ENCODE data around the gene IL20RA.
"Not testable (repeated sequence)": the region's sequence is repeated elsewhere in the genome, so short reads cannot be mapped to it uniquely, and the experiment has no call there.

IL20RA gene

DNA sequence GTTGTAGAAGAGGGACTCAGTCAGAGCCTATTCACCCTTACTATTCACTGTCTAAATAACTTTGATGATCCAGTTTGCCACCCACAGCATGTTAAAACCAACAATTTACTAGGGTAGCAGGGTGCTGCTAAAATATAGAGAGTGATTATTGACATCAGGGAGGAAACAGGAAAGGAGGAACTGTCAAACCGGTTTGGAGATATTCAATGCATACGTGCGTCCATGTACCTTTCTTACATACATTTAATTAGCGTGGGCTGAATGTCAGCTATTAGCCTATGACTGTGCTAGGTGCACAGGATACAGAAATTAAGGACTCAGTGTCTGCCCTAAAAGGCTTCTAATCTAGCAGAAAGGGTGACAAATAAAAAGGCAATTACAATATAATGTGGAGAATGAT, 57.2 kb downstream of the IL20RA start:
- peaks cover 39% of the 10 kb centered on the region for H3K4me1 ChIP-seq (ENCODE audit: control insufficient read depth, insufficient read depth, low read length)
- no peaks in the 10 kb centered on the region for H3K27me3 ChIP-seq (ENCODE audit: control insufficient read depth, insufficient read depth, low read length)
- H3K9ac ChIP-seq (ENCODE audit: low read length), result no peak overlapping the region
- no peak overlapping the region for H3K4me3 ChIP-seq (ENCODE audit: low read depth, low read length)
- no peaks in the 10 kb centered on the region for H3K36me3 ChIP-seq (ENCODE audit: control insufficient read depth, insufficient read depth, low read length)
- H3K9me3 ChIP-seq (ENCODE audit: control insufficient read depth, insufficient read depth, low read depth, low read length), result no peaks in the 10 kb centered on the region
- no peak overlapping the region for H3K27ac ChIP-seq (ENCODE audit: low read depth, low read length)

DNA sequence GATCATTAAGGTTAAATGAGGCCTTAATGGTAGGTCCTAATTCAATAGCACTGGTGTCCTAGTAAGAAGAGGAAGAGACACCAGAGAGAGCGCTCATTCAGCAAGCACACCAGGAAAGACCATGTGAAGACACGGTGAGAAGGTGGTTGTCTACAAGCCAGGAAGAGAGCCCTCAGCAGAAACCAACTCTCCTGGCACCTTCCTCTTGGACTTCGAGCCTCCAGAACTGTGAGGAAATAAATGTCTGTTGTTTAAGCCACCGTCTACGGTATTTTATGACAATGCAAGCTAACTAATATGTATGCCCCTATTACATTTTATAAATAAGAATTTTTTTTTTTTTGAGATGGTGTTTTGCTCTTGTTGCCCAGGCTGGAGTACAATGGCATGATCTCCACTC, 59.3 kb downstream of the IL20RA start:
- Histone ChIP-seq H3K4me3 (ENCODE audit: low read depth, low read length) (no peak overlapping the region), H3K9ac (ENCODE audit: low read length) (no peak overlapping the region), H3K27ac (ENCODE audit: low read depth, low read length) (no peak overlapping the region), H3K27me3 (ENCODE audit: control insufficient read depth, insufficient read depth, low read length) (no peaks in the 10 kb centered on the region), H3K4me1 (ENCODE audit: control insufficient read depth, insufficient read depth, low read length) (peaks cover 24% of the 10 kb centered on the region), H3K36me3 (ENCODE audit: control insufficient read depth, insufficient read depth, low read length) (no peaks in the 10 kb centered on the region), H3K9me3 (ENCODE audit: control insufficient read depth, insufficient read depth, low read depth, low read length) (no peaks in the 10 kb centered on the region)

DNA sequence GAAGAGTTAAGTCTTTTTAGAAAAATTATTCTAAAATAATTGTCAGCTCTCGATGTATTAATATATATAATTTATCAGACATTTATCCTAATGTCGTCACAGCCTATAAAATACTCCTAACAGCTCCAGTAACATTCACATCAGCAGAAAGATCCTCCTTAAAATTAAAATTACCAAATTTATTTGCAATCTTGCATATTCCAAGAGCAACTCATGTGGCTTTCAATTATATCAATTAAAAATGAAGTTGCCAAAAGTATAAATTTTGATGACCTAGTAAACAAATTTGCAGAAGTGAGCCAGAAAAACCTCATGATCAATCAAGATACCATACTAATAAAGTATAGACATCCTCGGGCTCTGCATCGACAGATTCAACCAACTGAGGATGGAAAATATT, 60.2 kb downstream of the IL20RA start:
- H3K4me3 ChIP-seq (ENCODE audit: low read depth, low read length), result no peak overlapping the region
- H3K27ac ChIP-seq (ENCODE audit: low read depth, low read length), result no peak overlapping the region

DNA sequence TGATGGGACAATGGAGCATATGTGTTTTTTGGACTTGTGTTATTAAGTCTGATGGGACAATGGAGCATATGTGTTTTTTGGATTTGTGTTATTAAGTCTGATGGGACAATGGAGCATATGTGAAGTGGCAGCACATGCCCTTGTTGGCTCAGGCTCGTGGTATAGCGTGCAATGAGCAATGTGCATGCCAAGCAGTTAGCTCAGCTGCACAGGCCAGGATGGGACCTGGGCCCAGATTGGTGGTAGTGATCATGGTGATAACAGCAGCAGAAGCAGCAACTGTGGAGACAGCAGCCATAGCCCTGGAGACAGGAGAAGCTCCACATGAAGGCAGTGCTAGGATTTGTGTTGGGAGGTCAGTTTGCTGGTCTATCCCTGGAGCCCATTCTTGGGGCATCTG, 61.1 kb downstream of the IL20RA start:
- Histone ChIP-seq H3K4me3 (ENCODE audit: low read depth, low read length) (no peak overlapping the region), H3K27ac (ENCODE audit: low read depth, low read length) (no peak overlapping the region), H3K27me3 (ENCODE audit: control insufficient read depth, insufficient read depth, low read length) (no peaks in the 10 kb centered on the region), H3K9me3 (ENCODE audit: control insufficient read depth, insufficient read depth, low read depth, low read length) (no peaks in the 10 kb centered on the region), H3K36me3 (ENCODE audit: control insufficient read depth, insufficient read depth, low read length) (no peaks in the 10 kb centered on the region), H3K4me1 (ENCODE audit: control insufficient read depth, insufficient read depth, low read length) (peaks cover 16% of the 10 kb centered on the region), H3K9ac (ENCODE audit: low read length) (no peak overlapping the region)

More for the DNA sequence above, 60.2 kb downstream of the IL20RA start:
- H3K9me3 ChIP-seq (ENCODE audit: control insufficient read depth, insufficient read depth, low read depth, low read length), result no peaks in the 10 kb centered on the region
- peaks cover 22% of the 10 kb centered on the region for H3K4me1 ChIP-seq (ENCODE audit: control insufficient read depth, insufficient read depth, low read length)
- no peaks in the 10 kb centered on the region for H3K27me3 ChIP-seq (ENCODE audit: control insufficient read depth, insufficient read depth, low read length)
- H3K36me3 ChIP-seq (ENCODE audit: control insufficient read depth, insufficient read depth, low read length), result no peaks in the 10 kb centered on the region
- H3K9ac ChIP-seq (ENCODE audit: low read length), result no peak overlapping the region

DNA sequence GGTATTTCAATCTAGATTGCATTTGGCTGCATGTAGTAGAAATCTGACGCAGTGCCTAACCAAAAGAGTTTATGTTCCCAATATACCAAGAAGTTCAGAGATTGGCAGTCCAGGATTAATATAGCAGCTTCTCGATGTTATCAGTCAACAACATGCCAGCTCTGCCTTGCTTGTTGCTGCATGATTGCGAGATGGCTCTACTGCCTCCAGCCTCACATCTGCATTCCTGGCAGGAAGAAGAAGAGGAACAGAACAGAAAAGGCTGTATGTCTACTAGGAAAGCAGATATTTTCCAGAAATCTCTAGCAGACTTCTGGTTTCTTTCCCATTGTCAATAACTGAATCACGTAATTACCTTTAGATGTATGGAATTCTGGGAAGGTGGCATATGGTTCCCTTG, 61.8 kb downstream of the IL20RA start:
- no peaks in the 10 kb centered on the region for H3K27me3 ChIP-seq (ENCODE audit: control insufficient read depth, insufficient read depth, low read length)
- no peak overlapping the region for H3K27ac ChIP-seq (ENCODE audit: low read depth, low read length)
- peaks cover 12% of the 10 kb centered on the region; the same call in 1 of the 2 replicates for H3K4me1 ChIP-seq (ENCODE audit: control insufficient read depth, insufficient read depth, low read length)
- H3K36me3 ChIP-seq (ENCODE audit: control insufficient read depth, insufficient read depth, low read length), result no peaks in the 10 kb centered on the region
- no peak overlapping the region for H3K9ac ChIP-seq (ENCODE audit: low read length)
- no peak overlapping the region for H3K4me3 ChIP-seq (ENCODE audit: low read depth, low read length)
- no peaks in the 10 kb centered on the region for H3K9me3 ChIP-seq (ENCODE audit: control insufficient read depth, insufficient read depth, low read depth, low read length)

DNA sequence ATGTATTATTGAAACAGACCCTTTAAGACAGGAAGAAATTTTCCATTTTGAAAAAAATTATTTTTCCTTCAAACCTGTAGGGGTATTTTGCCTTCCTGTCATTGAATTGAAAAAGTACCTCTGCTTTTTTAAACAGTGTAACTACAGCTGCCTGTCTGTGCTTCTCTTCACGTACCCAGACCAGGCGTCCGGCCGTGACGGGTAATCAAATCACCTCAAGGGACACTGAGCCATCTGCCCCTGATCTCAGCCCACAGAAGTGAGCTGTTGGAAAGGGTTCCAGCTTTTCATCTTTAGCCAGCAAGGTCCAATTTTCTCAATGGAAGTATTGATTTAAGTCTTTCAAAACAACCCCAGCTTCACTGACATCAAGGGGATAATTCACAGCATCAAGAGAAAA, 64.7 kb downstream of the IL20RA start:
- Histone ChIP-seq H3K36me3 (ENCODE audit: control insufficient read depth, insufficient read depth, low read length) (no peaks in the 10 kb centered on the region), H3K4me3 (ENCODE audit: low read depth, low read length) (no peak overlapping the region), H3K4me1 (ENCODE audit: control insufficient read depth, insufficient read depth, low read length) (peaks cover 9% of the 10 kb centered on the region; the same call in 1 of the 2 replicates), H3K27ac (ENCODE audit: low read depth, low read length) (no peak overlapping the region), H3K9me3 (ENCODE audit: control insufficient read depth, insufficient read depth, low read depth, low read length) (no peaks in the 10 kb centered on the region), H3K9ac (ENCODE audit: low read length) (no peak overlapping the region), H3K27me3 (ENCODE audit: control insufficient read depth, insufficient read depth, low read length) (no peaks in the 10 kb centered on the region)

DNA sequence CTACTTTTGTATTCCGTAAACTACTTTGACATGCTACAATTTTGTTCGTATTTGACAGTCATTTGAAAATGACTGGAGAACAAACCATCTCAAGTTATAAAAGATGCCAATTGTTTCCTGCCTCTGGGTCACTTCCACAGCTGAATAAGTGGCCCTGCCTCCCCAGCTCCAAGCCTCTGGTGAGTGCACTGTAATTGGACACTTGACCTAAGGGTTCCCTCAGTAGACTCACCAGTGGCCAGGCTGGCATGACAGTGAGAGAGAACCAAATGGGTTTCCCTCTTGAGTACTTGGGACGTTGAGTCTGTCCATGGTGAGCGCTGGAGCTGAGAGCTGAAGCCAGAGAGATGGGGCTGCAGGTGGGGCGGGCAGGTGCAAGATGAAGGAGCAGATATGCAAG, 65.6 kb downstream of the IL20RA start:
- Histone ChIP-seq H3K27me3 (ENCODE audit: control insufficient read depth, insufficient read depth, low read length) (no peaks in the 10 kb centered on the region), H3K27ac (ENCODE audit: low read depth, low read length) (no peak overlapping the region), H3K36me3 (ENCODE audit: control insufficient read depth, insufficient read depth, low read length) (no peaks in the 10 kb centered on the region), H3K4me1 (ENCODE audit: control insufficient read depth, insufficient read depth, low read length) (peaks cover 9% of the 10 kb centered on the region; the same call in 1 of the 2 replicates), H3K4me3 (ENCODE audit: low read depth, low read length) (no peak overlapping the region), H3K9ac (ENCODE audit: low read length) (no peak overlapping the region), H3K9me3 (ENCODE audit: control insufficient read depth, insufficient read depth, low read depth, low read length) (no peaks in the 10 kb centered on the region)

DNA sequence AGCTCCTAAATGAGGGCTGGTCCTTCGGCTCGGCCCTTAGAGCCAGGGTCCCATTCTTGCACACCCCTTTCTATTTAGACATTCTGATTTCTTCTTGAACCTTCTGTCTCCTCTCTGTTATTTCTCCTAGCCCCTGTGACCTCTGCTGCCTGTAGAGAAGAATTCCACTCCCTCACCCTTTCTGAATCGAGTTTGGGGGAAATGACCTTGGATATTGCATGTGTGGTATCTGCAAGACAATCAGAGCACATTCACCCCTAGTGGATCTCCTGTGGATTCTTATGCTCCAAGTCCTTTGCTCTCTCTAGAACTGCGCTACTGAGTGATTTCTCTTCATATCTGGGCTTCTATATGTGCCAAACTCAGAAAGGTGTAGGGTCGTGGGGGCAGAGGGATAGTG, 67.7 kb downstream of the IL20RA start:
- Histone ChIP-seq H3K9me3 (ENCODE audit: control insufficient read depth, insufficient read depth, low read depth, low read length) (no peaks in the 10 kb centered on the region), H3K4me1 (ENCODE audit: control insufficient read depth, insufficient read depth, low read length) (peaks cover 5% of the 10 kb centered on the region; the same call in 1 of the 2 replicates), H3K9ac (ENCODE audit: low read length) (no peak overlapping the region), H3K27ac (ENCODE audit: low read depth, low read length) (no peak overlapping the region), H3K4me3 (ENCODE audit: low read depth, low read length) (no peak overlapping the region), H3K27me3 (ENCODE audit: control insufficient read depth, insufficient read depth, low read length) (no peaks in the 10 kb centered on the region), H3K36me3 (ENCODE audit: control insufficient read depth, insufficient read depth, low read length) (no peaks in the 10 kb centered on the region)

DNA sequence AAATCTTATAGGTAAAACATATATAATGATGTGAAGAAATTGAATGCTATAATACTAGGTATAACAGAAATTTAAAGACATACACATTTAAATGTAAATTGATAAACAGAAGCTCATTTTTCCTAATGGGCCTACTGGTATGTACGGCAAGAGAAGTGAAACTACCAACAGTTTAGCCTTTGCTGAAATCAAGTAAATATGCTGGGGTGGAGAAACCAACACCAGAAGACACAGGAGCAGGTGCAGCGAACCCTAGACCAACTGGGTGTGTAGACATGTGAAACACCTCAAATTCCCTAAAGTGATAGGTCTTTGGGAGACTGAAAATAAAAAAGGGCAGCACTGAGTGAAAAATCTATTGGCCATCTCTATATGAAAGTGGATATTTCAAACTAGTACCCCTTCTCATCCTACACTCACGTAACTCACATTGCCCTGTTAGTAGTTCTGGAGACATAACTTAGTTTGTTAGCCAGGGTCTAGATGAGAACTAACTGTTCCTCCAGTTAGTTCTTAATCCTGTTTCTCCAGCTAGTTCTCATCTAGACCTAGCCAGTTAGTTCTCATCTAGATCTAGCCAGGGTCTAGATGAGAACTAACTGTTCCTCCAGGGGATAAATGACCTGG, 69.6 kb downstream of the IL20RA start:
- H3K9ac ChIP-seq (ENCODE audit: low read length), result no peak overlapping the region
- H3K36me3 ChIP-seq (ENCODE audit: control insufficient read depth, insufficient read depth, low read length), result no peaks in the 10 kb centered on the region
- peaks cover 5% of the 10 kb centered on the region; the same call in 1 of the 2 replicates for H3K4me1 ChIP-seq (ENCODE audit: control insufficient read depth, insufficient read depth, low read length)
- H3K27ac ChIP-seq (ENCODE audit: low read depth, low read length), result no peak overlapping the region
- no peak overlapping the region for H3K4me3 ChIP-seq (ENCODE audit: low read depth, low read length)
- no peaks in the 10 kb centered on the region for H3K9me3 ChIP-seq (ENCODE audit: control insufficient read depth, insufficient read depth, low read depth, low read length)
- no peaks in the 10 kb centered on the region for H3K27me3 ChIP-seq (ENCODE audit: control insufficient read depth, insufficient read depth, low read length)

DNA sequence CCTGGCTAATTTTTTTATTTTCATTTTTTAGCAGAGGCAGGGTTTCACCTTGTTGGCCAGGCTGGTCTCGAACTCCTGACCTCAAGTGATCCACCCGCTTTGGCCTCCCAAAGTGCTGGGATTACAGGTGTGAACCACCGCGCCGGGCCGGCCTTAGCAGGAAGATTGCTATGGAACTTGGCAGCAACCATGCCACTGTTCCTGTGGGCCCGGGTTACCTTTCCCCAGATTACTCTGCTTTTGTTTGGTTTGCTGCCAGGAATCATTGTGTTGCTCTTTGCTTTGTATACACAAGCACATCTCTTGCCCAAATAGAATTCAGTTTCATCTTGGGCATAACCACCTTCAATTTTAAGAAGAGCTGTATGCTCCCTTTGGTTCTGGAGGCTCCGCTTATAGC, 71.0 kb downstream of the IL20RA start:
- H3K4me3 ChIP-seq (ENCODE audit: low read depth, low read length); H3K4me1 ChIP-seq (ENCODE audit: control insufficient read depth, insufficient read depth, low read length); H3K27me3 ChIP-seq (ENCODE audit: control insufficient read depth, insufficient read depth, low read length); H3K9ac ChIP-seq (ENCODE audit: low read length); H3K27ac ChIP-seq (ENCODE audit: low read depth, low read length); H3K36me3 ChIP-seq (ENCODE audit: control insufficient read depth, insufficient read depth, low read length); H3K9me3 ChIP-seq (ENCODE audit: control insufficient read depth, insufficient read depth, low read depth, low read length): not testable (repeated sequence)

DNA sequence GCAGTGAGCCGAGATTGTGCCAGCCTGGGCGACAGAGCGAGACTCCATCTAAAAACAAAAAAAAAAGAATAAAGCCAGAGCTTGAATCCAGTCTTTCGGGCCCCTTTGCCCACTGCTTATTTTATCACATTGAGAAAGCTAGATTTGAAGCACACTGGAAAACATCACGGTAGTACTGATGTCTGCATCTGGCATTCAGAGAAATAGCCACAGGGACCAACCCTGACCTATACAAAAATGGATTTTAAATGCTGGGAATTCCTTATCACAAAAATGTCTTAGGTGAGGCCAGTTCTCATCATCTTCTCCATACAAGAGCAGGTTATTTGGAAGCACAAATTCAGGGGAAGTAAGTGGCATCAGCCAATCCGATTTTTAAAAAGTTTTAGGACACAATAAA, 73.2 kb downstream of the IL20RA start:
- H3K4me1 ChIP-seq (ENCODE audit: control insufficient read depth, insufficient read depth, low read length), result peaks cover 4% of the 10 kb centered on the region; the same call in 1 of the 2 replicates
- H3K27ac ChIP-seq (ENCODE audit: low read depth, low read length), result no peak overlapping the region
- H3K9me3 ChIP-seq (ENCODE audit: control insufficient read depth, insufficient read depth, low read depth, low read length), result no peaks in the 10 kb centered on the region
- H3K36me3 ChIP-seq (ENCODE audit: control insufficient read depth, insufficient read depth, low read length), result no peaks in the 10 kb centered on the region
- H3K4me3 ChIP-seq (ENCODE audit: low read depth, low read length), result no peak overlapping the region
- H3K27me3 ChIP-seq (ENCODE audit: control insufficient read depth, insufficient read depth, low read length), result no peaks in the 10 kb centered on the region
- H3K9ac ChIP-seq (ENCODE audit: low read length), result no peak overlapping the region
